EH (cell line): ENCODE data around the gene KIF26B.

Experiments used
- DNase-seq: peaks from one replicate; pipeline ENCODE4 v3.0.0-alpha.2; 2015; ENCODE audit warnings: low read depth

The KIF26B gene

GRCh38 chr1:245132771-245133170 is 22.0 kb upstream of the KIF26B start:
- no peak for DNase-seq

GRCh38 chr1:245133995-245134715 is 20.6 kb upstream of the KIF26B start:
- DNase-seq, result no peak

- DNase-seq, result no peak
These were observed 12.5 kb upstream of the KIF26B start for GRCh38 chr1:245142171-245142798.

- DNase-seq, result no peak
These were observed 11.8 kb upstream of the KIF26B start for GRCh38 chr1:245142976-245143375.

GRCh38 chr1:245143849-245144248 is 10.9 kb upstream of the KIF26B start:
- no peak for DNase-seq

- DNase-seq, result no peak
These were observed 6.7 kb upstream of the KIF26B start for GRCh38 chr1:245148069-245148468.

GRCh38 chr1:245148861-245149260 is 5.9 kb upstream of the KIF26B start:
- DNase-seq, result no peak

GRCh38 chr1:245153081-245153551 is 1.7 kb upstream of the KIF26B start:
- peak; percentile 75 for DNase-seq

- DNase-seq, result peak; percentile 30
These were observed 995 bp upstream of the KIF26B start for GRCh38 chr1:245153552-245154428.

GRCh38 chr1:245155272-245156040 is 671 bp downstream of the KIF26B start:
- DNase-seq, result peak; percentile 44

- peak; percentile 81 for DNase-seq
These were observed 1.4 kb downstream of the KIF26B start for GRCh38 chr1:245156041-245156735.

GRCh38 chr1:245156736-245157505 is 2.1 kb downstream of the KIF26B start:
- peak; percentile 64 for DNase-seq

GRCh38 chr1:245158913-245159312 is 4.1 kb downstream of the KIF26B start:
- DNase-seq, result no peak

- DNase-seq, result no peak
These were observed 5.5 kb downstream of the KIF26B start for GRCh38 chr1:245160288-245160687.

GRCh38 chr1:245160741-245161400 is 6.1 kb downstream of the KIF26B start:
- DNase-seq, result no peak

GRCh38 chr1:245161866-245162265 is 7.1 kb downstream of the KIF26B start:
- no peak for DNase-seq

- DNase-seq, result peak; percentile 27
These were observed 11.7 kb downstream of the KIF26B start for GRCh38 chr1:245166471-245166885.

GRCh38 chr1:245168086-245168485 is 13.3 kb downstream of the KIF26B start:
- no peak for DNase-seq

- DNase-seq, result no peak
These were observed 14.1 kb downstream of the KIF26B start for GRCh38 chr1:245168906-245169305.

- peak; percentile 57 for DNase-seq
These were observed 14.6 kb downstream of the KIF26B start for GRCh38 chr1:245169376-245169775.
